ENCODE measurements around the gene KLRB1. TPM values are rescaled to one million over a fixed set of nuclear protein-coding genes. Genes with fewer than 3 reads are reported as not detected.
"Not testable (repeated sequence)": the region's sequence is repeated elsewhere in the genome, so short reads cannot be mapped to it uniquely, and the experiment has no call there.

Gene KLRB1
- total RNA-seq, 1 donor from 2014 or later = 0.32 TPM

GRCh38 chr12:9566113-9566512 is 41.6 kb downstream of the KLRB1 start:
- H3K4me1 Mint-ChIP-seq (ENCODE audit: low read depth); intact Hi-C loops (cut with micrococcal nuclease); H3K9me3 Mint-ChIP-seq; H3K36me3 Mint-ChIP-seq (ENCODE audit: low read depth); H3K27me3 Mint-ChIP-seq (ENCODE audit: low read depth); H3K27ac Mint-ChIP-seq; H3K4me3 Mint-ChIP-seq (ENCODE audit: low read depth); DNase-seq (ENCODE audit: low spot score): not testable (repeated sequence)

GRCh38 chr12:9564418-9564817 is 43.3 kb downstream of the KLRB1 start:
- H3K36me3 Mint-ChIP-seq (ENCODE audit: low read depth); intact Hi-C loops (cut with micrococcal nuclease); H3K4me1 Mint-ChIP-seq (ENCODE audit: low read depth); H3K27me3 Mint-ChIP-seq (ENCODE audit: low read depth); H3K27ac Mint-ChIP-seq; H3K4me3 Mint-ChIP-seq (ENCODE audit: low read depth); H3K9me3 Mint-ChIP-seq; DNase-seq (ENCODE audit: low spot score): not testable (repeated sequence)

DNA sequence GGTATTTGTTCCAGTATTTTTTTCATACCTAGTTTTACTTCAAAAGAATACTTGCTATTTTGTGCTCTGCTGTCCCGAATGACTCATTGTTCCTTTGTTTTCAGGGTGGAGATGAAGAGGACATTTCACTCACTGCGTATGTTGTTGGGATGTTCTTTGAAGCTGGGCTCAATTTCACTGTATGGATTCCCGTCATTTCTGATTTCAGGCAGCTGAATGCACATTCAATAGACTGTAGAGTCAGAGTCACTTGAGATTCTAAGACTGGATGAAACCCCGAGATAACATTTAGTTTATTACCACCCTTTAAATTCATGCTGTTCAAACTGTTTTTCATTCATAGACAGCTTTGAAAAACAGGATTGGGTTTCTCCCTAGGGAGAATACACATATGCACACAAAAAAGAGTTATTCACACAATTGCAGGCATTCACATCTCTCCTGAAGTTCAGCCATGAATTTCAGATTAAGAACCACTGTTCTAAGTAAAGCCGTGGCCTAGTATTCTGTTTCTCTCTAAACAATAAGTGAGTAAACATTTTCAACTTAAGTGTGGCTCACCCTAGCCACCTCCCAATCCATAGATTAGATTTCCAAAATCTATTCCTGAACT is 44.8 kb downstream of the KLRB1 start:
- H3K36me3 Mint-ChIP-seq (ENCODE audit: low read depth); H3K4me3 Mint-ChIP-seq (ENCODE audit: low read depth); H3K27me3 Mint-ChIP-seq (ENCODE audit: low read depth); intact Hi-C loops (cut with micrococcal nuclease); H3K27ac Mint-ChIP-seq; DNase-seq (ENCODE audit: low spot score); H3K9me3 Mint-ChIP-seq; H3K4me1 Mint-ChIP-seq (ENCODE audit: low read depth): not testable (repeated sequence)

DNA sequence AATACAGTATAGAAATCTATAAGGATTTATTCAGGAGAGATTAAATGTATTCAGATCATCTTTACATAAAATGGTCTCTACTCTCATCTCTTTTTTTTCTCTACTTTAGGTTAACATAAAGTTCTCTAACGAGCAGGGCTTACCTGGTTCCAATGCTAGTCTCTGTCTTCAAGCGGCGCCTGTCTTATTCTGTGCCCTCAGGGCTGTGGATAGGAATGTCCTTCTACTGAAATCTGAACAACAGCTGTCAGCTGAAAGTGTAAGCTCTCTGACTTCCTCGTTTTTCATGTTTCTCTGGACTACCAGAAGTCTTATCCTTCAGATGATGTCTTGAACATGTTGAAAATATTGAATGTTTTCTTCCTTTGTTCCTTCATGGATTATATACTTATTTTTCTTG is 62.2 kb downstream of the KLRB1 start:
- H3K4me1 Mint-ChIP-seq (ENCODE audit: low read depth); H3K9me3 Mint-ChIP-seq; H3K4me3 Mint-ChIP-seq (ENCODE audit: low read depth); H3K36me3 Mint-ChIP-seq (ENCODE audit: low read depth); DNase-seq (ENCODE audit: low spot score); H3K27ac Mint-ChIP-seq; H3K27me3 Mint-ChIP-seq (ENCODE audit: low read depth); intact Hi-C loops (cut with micrococcal nuclease): not testable (repeated sequence)

Other genes starting within 250 kb of the KLRB1 start
- 350 and 351 TPM in 2 replicates for gene CLEC2D, start 61.8 kb upstream of the KLRB1 start, total RNA-seq
- 16.8 and 17.2 TPM in 2 replicates for gene CLECL1, start 125.2 kb upstream of the KLRB1 start, total RNA-seq
- 70.9 and 72.2 TPM in 2 replicates for gene CD69, start 153.0 kb upstream of the KLRB1 start, total RNA-seq
- gene KLRF1, start 219.6 kb upstream of the KLRB1 start, total RNA-seq = not detected in 2 replicates